CD4-positive, CD25-positive, alpha-beta regulatory T cell (primary cell): ENCODE results near the gene UBE2J1. TPM values are rescaled to one million over a fixed set of nuclear protein-coding genes. Genes with fewer than 3 reads are reported as not detected.

Source experiments
- ATAC-seq, 2 donors: fragments of 150-1000 bp; cut with Tn5 transposase; one replicate each; pipeline ENCODE4 v1.10.0; 2021; ENCODE audit warnings: low read depth in 2 of 2, moderate number of reproducible peaks in 2 of 2, moderate library complexity in 1 of 2
- DNase-seq, 3 donors: peaks; one replicate each; pipeline versions ENCODE4 v3.0.0 to v3.0.0-alpha.2; 2012 to 2022; ENCODE audit warnings: mixed read lengths in 1 of 3
- H3K27ac ChIP-seq: one replicate; pipeline ENCODE4 v1.7.0; 2013; ENCODE audit warnings: mild to moderate bottlenecking, low read length; ENCODE audit not compliant: insufficient read depth, poor library complexity, severe bottlenecking
- H3K27me3 ChIP-seq: one replicate; pipeline ENCODE4 v1.7.0; 2013; ENCODE audit warnings: low read length; ENCODE audit not compliant: control insufficient read depth, insufficient read depth
- H3K36me3 ChIP-seq: one replicate; pipeline ENCODE4 v1.7.0; 2013; ENCODE audit warnings: mild to moderate bottlenecking, low read length, moderate library complexity; ENCODE audit not compliant: control insufficient read depth, insufficient read depth
- H3K4me1 ChIP-seq: 2 replicates; pipeline ENCODE4 v1.7.0; 2013; ENCODE audit warnings: mild to moderate bottlenecking, low read length; ENCODE audit not compliant: insufficient read depth, control insufficient read depth, poor library complexity, severe bottlenecking
- H3K4me3 ChIP-seq: one replicate; pipeline ENCODE4 v1.7.0; 2013; ENCODE audit warnings: low read depth, mild to moderate bottlenecking, low read length, moderate library complexity
- H3K9me3 ChIP-seq, 2 experiments: 1 replicate in 1 of 2; 2 replicates in 1 of 2; pipeline ENCODE4 v1.7.0; 2013; ENCODE audit warnings: low read length in 2 of 2, mild to moderate bottlenecking in 1 of 2, moderate library complexity in 1 of 2; ENCODE audit not compliant: control insufficient read depth in 2 of 2
- H3K27ac Mint-ChIP-seq, 3 donors: one replicate each; pipeline ENCODE4 v1.8.0; 2020 to 2022; ENCODE audit warnings: mild to moderate bottlenecking in 3 of 3, mixed read lengths in 3 of 3, moderate library complexity in 2 of 3
- H3K27me3 Mint-ChIP-seq: one replicate; pipeline ENCODE4 v1.8.0; 2022; ENCODE audit warnings: mild to moderate bottlenecking, mixed read lengths
- H3K36me3 Mint-ChIP-seq: one replicate; pipeline ENCODE4 v1.8.0; 2020; ENCODE audit warnings: mixed read lengths
- H3K4me1 Mint-ChIP-seq, 4 donors: one replicate each; pipeline ENCODE4 v1.8.0; 2020 to 2022; ENCODE audit warnings: mixed read lengths in 4 of 4, mild to moderate bottlenecking in 1 of 4
- H3K4me3 Mint-ChIP-seq, 4 donors: one replicate each; pipeline ENCODE4 v1.8.0; 2020 to 2022; ENCODE audit warnings: mild to moderate bottlenecking in 4 of 4, mixed read lengths in 4 of 4, moderate library complexity in 3 of 4
- H3K9me3 Mint-ChIP-seq, 7 donors: one replicate each; pipeline ENCODE4 v1.8.0; 2020 to 2022; ENCODE audit warnings: mixed read lengths in 7 of 7, mild to moderate bottlenecking in 3 of 7, moderate library complexity in 2 of 7
- polyA plus RNA-seq, 4 donors: library from polyadenylated mRNA; unstranded; fragments of 300-500 nt; fragmentation: Illumina TruSeq; gene quantifications; one replicate each; pipeline ENCODE4 v1.2.3, GENCODE V29; 2021
- total RNA-seq: library from RNA; stranded (reverse); gene quantifications from one replicate; pipeline ENCODE4 v1.2.3, GENCODE V29; 2022

Gene UBE2J1
- total and polyA plus RNA-seq, 5 donors from 2014 or later: 30.0 to 50.6 (median 34.1) TPM

DNA sequence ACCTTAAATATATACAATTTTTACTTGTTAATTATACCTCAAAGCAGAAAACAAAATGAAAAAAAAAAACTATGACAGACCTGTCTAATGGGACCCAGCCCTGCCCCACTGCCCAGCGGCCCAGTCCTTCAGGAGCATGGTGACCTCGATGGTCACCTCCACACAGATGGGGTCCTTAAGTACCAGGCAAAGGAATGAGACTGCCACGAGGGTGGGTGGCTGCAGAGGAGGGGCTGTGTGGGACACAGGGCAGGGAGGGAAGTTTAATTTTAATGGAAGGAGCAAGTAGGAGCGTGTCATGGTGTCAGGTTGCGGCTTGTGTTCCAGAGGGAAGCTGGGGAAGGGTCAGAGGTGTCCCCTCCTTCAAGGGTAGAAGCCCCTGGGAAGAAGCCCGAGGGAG, 66.0 kb downstream of the UBE2J1 start:
- Mint-ChIP-seq H3K27me3 (peaks cover 16% of the 10 kb centered on the region), H3K27ac (no peak overlapping the region), H3K36me3 (no peaks in the 10 kb centered on the region), H3K4me1 (peaks cover 0 to 4% (median 0%) of the 10 kb centered on the region in 4 donors), H3K4me3 (no peak overlapping the region), H3K9me3 (peaks cover 0 to 3% (median 0%) of the 10 kb centered on the region in 7 donors)
- no peak overlapping the region for H3K27ac ChIP-seq
- no peak for ATAC-seq
- H3K9me3 ChIP-seq: no peaks in the 10 kb centered on the region
- no peak overlapping the region for H3K4me3 ChIP-seq
- DNase-seq: no peak
- H3K4me1 ChIP-seq: no peaks in the 10 kb centered on the region
- no peaks in the 10 kb centered on the region for H3K27me3 ChIP-seq
- no peaks in the 10 kb centered on the region for H3K36me3 ChIP-seq

DNA sequence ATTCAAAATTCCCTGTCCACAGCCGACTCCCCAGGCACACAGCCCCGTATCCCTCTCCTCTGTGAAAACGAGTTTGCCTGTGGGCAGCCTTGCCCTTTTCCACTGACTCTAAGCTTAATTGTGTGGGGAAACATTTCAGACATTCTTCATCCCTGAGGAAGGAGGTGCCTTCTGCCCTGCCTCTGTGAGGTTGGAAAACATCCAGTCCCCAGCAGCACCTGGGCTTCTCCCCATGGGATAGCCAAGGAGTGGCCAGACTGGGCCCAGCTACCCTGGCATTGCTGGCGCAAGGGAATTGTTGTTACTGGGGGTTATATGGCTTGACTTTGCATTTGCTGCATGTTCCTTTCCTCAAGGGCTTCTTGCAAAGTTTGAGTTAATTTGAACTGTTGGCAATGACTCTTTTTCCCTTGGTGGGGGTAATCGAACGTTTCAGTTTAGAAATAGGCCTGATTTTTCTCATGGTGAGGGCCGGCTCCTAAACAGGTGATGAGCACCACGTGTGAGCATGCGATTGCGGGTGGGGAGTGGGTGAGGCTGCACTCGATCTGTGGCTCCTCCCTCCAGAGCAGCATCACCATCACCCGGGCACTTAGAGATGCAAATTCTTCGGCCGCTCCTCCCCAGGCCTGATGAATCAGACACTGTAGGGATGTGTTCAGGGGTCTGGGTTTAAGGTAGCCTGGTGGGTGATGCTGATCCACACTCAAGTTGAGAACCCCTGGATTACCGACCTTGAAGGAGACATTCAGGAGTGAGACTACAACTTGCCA, 67.4 kb downstream of the UBE2J1 start:
- Histone ChIP-seq H3K36me3 (no peaks in the 10 kb centered on the region), H3K4me3 (no peak overlapping the region), H3K9me3 (no peaks in the 10 kb centered on the region), H3K27ac (no peak overlapping the region), H3K4me1 (no peaks in the 10 kb centered on the region), H3K27me3 (no peaks in the 10 kb centered on the region)
- H3K36me3 Mint-ChIP-seq: no peaks in the 10 kb centered on the region
- no peak overlapping the region for H3K27ac Mint-ChIP-seq
- ATAC-seq (no peak), DNase-seq (no peak)
- H3K4me3 Mint-ChIP-seq: no peak overlapping the region
- H3K9me3 Mint-ChIP-seq: peaks cover 0 to 3% (median 0%) of the 10 kb centered on the region in 7 donors
- peaks cover 0 to 4% (median 0%) of the 10 kb centered on the region in 4 donors for H3K4me1 Mint-ChIP-seq
- H3K27me3 Mint-ChIP-seq: peaks cover 16% of the 10 kb centered on the region

DNA sequence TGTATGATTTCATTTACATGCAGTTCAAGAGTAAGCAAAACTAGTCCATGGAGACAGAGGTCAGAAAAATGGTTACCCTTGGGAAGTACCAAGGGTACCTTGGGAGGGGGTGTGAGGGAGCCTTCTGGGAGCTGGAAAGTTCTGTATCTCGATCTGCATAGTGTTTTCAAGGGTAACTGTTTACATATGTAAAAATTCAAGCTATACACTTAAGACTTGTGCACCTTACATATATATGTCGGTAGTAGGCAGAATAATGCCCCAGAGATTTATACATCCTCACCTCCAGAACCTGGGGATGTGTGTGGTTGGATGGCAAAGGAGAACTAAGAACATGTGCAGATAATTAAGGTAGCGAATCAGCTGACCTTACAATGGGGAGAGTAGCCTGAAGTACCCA, 68.4 kb downstream of the UBE2J1 start:
- H3K4me1 Mint-ChIP-seq: peaks cover 0 to 4% (median 0%) of the 10 kb centered on the region in 4 donors
- no peak overlapping the region for H3K4me3 Mint-ChIP-seq
- Histone ChIP-seq H3K4me3 (no peak overlapping the region), H3K36me3 (no peaks in the 10 kb centered on the region), H3K27me3 (no peaks in the 10 kb centered on the region), H3K4me1 (no peaks in the 10 kb centered on the region), H3K27ac (no peak overlapping the region), H3K9me3 (no peaks in the 10 kb centered on the region)
- peaks cover 16% of the 10 kb centered on the region for H3K27me3 Mint-ChIP-seq
- DNase-seq: no peak
- H3K36me3 Mint-ChIP-seq: no peaks in the 10 kb centered on the region
- H3K27ac Mint-ChIP-seq: no peak overlapping the region
- no peaks in the 10 kb centered on the region for H3K9me3 Mint-ChIP-seq
- ATAC-seq: no peak

DNA sequence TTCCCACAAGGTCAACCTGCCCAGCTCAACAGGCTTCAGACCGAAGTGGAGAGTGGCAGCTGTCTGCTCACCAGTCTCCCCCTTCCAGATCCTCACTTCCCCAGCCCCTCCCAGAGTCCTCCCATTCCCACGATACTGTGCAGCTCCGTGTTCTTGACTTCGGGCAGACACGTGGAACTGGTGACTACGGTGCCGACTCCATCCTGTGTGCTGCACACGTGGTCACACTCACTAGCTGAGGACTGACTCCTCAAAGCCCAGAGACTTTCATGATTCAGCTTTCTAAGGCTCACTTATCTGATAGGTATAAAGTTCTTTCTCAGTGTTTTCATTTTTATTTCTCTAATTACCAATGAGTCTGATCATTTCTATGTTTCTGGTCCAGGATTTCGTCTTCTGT, 69.8 kb downstream of the UBE2J1 start:
- H3K4me3 ChIP-seq: no peak overlapping the region
- H3K27me3 ChIP-seq: no peaks in the 10 kb centered on the region
- no peak overlapping the region for H3K27ac ChIP-seq
- H3K4me1 Mint-ChIP-seq: peaks cover 0 to 4% (median 0%) of the 10 kb centered on the region in 4 donors
- H3K27ac Mint-ChIP-seq: no peak overlapping the region
- peaks cover 13% of the 10 kb centered on the region for H3K27me3 Mint-ChIP-seq
- H3K36me3 ChIP-seq: no peaks in the 10 kb centered on the region
- H3K36me3 Mint-ChIP-seq: no peaks in the 10 kb centered on the region
- no peaks in the 10 kb centered on the region for H3K9me3 Mint-ChIP-seq
- ATAC-seq (no peak), DNase-seq (no peak)
- no peaks in the 10 kb centered on the region for H3K4me1 ChIP-seq
- H3K4me3 Mint-ChIP-seq: no peak overlapping the region
- H3K9me3 ChIP-seq: no peaks in the 10 kb centered on the region

DNA sequence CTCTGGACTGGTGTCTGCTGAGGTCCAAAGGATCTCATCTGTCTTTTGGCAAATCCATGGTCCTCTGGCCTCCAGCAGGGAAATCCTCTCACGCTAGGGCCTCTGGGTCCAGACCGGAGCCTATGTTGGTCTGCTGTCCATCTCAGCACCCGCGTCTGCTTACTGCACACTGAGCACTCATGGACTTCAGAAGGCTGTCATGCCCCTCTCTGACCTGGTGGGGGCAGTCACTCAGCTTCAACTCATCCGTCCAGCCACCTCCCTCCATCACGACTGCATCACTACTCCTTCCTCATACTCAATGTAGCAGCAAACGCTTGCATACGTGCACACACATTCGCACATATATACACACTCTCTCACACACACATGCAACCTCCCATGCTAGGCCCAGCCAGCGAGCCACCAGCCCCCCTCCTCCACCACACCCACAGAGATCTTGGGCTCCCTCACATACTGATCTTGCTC, 70.7 kb downstream of the UBE2J1 start:
- H3K4me1 Mint-ChIP-seq: peaks cover 0 to 4% (median 0%) of the 10 kb centered on the region in 4 donors
- no peaks in the 10 kb centered on the region for H3K36me3 Mint-ChIP-seq
- no peak overlapping the region for H3K4me3 Mint-ChIP-seq
- H3K9me3 Mint-ChIP-seq: no peaks in the 10 kb centered on the region
- peaks cover under 1% of the 10 kb centered on the region for H3K27me3 ChIP-seq
- H3K27ac ChIP-seq: no peak overlapping the region
- DNase-seq (peak; percentile 8 to 61 (median 20)), ATAC-seq (peak; percentile 62 to 66)
- no peaks in the 10 kb centered on the region for H3K9me3 ChIP-seq
- no peaks in the 10 kb centered on the region for H3K36me3 ChIP-seq
- H3K4me1 ChIP-seq: no peaks in the 10 kb centered on the region
- H3K4me3 ChIP-seq: no peak overlapping the region
- peaks cover 18% of the 10 kb centered on the region for H3K27me3 Mint-ChIP-seq
- H3K27ac Mint-ChIP-seq: no peak overlapping the region

DNA sequence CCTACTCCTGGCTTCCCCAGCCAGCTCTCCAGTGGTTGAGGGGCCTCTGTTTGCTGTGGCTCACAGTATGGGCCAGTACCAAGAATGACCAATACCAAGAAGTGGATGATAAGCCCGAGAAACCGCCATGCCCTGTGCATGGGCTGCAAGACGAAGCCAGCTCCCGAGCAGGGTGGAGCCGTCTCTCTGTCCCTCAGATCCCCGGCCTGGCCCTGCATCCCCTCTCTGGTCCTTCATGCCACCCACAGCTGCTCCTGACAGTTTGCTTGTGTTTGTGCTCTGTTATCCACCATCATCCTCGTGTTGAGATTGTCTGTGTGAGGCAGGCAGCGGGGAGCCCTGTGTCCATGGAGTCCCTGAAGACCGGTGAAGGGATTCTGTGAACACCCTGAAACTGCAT, 73.6 kb downstream of the UBE2J1 start:
- no peak overlapping the region for H3K27ac Mint-ChIP-seq
- Histone ChIP-seq H3K4me1 (no peaks in the 10 kb centered on the region), H3K9me3 (no peaks in the 10 kb centered on the region), H3K27ac (no peak overlapping the region), H3K36me3 (no peaks in the 10 kb centered on the region), H3K4me3 (no peak overlapping the region), H3K27me3 (peaks cover 2% of the 10 kb centered on the region)
- no peaks in the 10 kb centered on the region for H3K36me3 Mint-ChIP-seq
- H3K4me3 Mint-ChIP-seq: no peak overlapping the region
- peaks cover 22% of the 10 kb centered on the region for H3K27me3 Mint-ChIP-seq
- H3K9me3 Mint-ChIP-seq: no peaks in the 10 kb centered on the region
- ATAC-seq (no peak), DNase-seq (no peak)
- peaks cover 0 to 4% (median 0%) of the 10 kb centered on the region in 4 donors for H3K4me1 Mint-ChIP-seq

Other genes starting within 250 kb of the UBE2J1 start
- not detected for gene SRSF12, start 234.7 kb downstream of the UBE2J1 start, total RNA-seq
- under 1 TPM in 3 of 4 donors, not detected in 1; 0.06 to 0.28 (median 0.20) TPM for gene SRSF12, start 234.7 kb downstream of the UBE2J1 start, polyA plus RNA-seq
- gene PM20D2, start 206.7 kb downstream of the UBE2J1 start, total RNA-seq: 3.6 TPM
- gene PM20D2, start 206.7 kb downstream of the UBE2J1 start, polyA plus RNA-seq: 1 to 10 TPM; 2.1 to 6.7 (median 4.7) TPM
- gene GABRR1, start 135.4 kb downstream of the UBE2J1 start, total RNA-seq: not detected
- not detected for gene GABRR1, start 135.4 kb downstream of the UBE2J1 start, polyA plus RNA-seq
- 1.9 TPM for gene GABRR2, start 37.4 kb downstream of the UBE2J1 start, total RNA-seq
- gene GABRR2, start 37.4 kb downstream of the UBE2J1 start, polyA plus RNA-seq: not detected
- 1.7 TPM for gene RRAGD, start 59.6 kb upstream of the UBE2J1 start, total RNA-seq
- gene RRAGD, start 59.6 kb upstream of the UBE2J1 start, polyA plus RNA-seq: under 1 TPM; 0.17 to 0.99 (median 0.62) TPM
- 6.0 TPM for gene ANKRD6, start 80.4 kb upstream of the UBE2J1 start, total RNA-seq
- gene ANKRD6, start 80.4 kb upstream of the UBE2J1 start, polyA plus RNA-seq: 1 to 10 TPM in 3 of 4 donors, under 1 TPM in 1; 0.54 to 2.1 (median 1.2) TPM